Stimulated activated effector memory CD8-positive, alpha-beta T cell treated with anti-CD3 and anti-CD28 coated beads, Interleukin-12 subunit alpha, Interleukin-12 subunit beta, amount 100 ng/mL, for 72 hours (primary cell): ENCODE measurements around the gene MTMR2.
"Not testable (repeated sequence)": the region's sequence is repeated elsewhere in the genome, so short reads cannot be mapped to it uniquely, and the experiment has no call there.

ENCODE experiments used
- ATAC-seq: fragments of 150-1000 bp; cut with Tn5 transposase; 2 replicates; pipeline ENCODE4 v1.10.0; 2021
- DNase-seq, 2 donors: peaks; one replicate each; pipeline ENCODE4 v3.0.0; 2021 to 2022; ENCODE audit warnings: low spot score in 2 of 2
- H3K27ac Mint-ChIP-seq: one replicate; pipeline ENCODE4 v1.8.0; 2022; ENCODE audit warnings: mild to moderate bottlenecking, mixed read lengths
- H3K36me3 Mint-ChIP-seq: one replicate; pipeline ENCODE4 v1.8.0; 2022; ENCODE audit warnings: mild to moderate bottlenecking, mixed read lengths
- H3K4me1 Mint-ChIP-seq: one replicate; pipeline ENCODE4 v1.8.0; 2022; ENCODE audit warnings: mixed read lengths
- H3K4me3 Mint-ChIP-seq: one replicate; pipeline ENCODE4 v1.8.0; 2022; ENCODE audit warnings: mild to moderate bottlenecking, mixed read lengths
- H3K9me3 Mint-ChIP-seq: one replicate; pipeline ENCODE4 v1.8.0; 2022; ENCODE audit warnings: mixed read lengths

MTMR2 gene

GRCh38 chr11:95829580-95830259 is 94.2 kb downstream of the MTMR2 start:
- DNase-seq, result no peak
- H3K4me1 Mint-ChIP-seq, result peaks cover 6% of the 10 kb centered on the region

GRCh38 chr11:95827696-95828095 is 96.2 kb downstream of the MTMR2 start:
- H3K4me1 Mint-ChIP-seq, result peaks cover 6% of the 10 kb centered on the region
- H3K27ac Mint-ChIP-seq, result peak overlapping the region; percentile 7
- DNase-seq (no peak), ATAC-seq (no peak)
- no peaks in the 10 kb centered on the region for H3K9me3 Mint-ChIP-seq
- no peak overlapping the region for H3K4me3 Mint-ChIP-seq
- peaks cover 94% of the 10 kb centered on the region for H3K36me3 Mint-ChIP-seq

More at GRCh38 chr11:95829580-95830259, 94.2 kb downstream of the MTMR2 start:
- Mint-ChIP-seq H3K4me3 (no peak overlapping the region), H3K27ac (peak overlapping the region; percentile 57), H3K9me3 (no peaks in the 10 kb centered on the region), H3K36me3 (peaks cover 94% of the 10 kb centered on the region)
- peak; percentile 98 for ATAC-seq

GRCh38 chr11:95821640-95822039 is 102.3 kb downstream of the MTMR2 start:
- DNase-seq, result no peak
- peaks cover 95% of the 10 kb centered on the region for H3K36me3 Mint-ChIP-seq
- ATAC-seq, result no peak
- no peaks in the 10 kb centered on the region for H3K9me3 Mint-ChIP-seq
- H3K4me3 Mint-ChIP-seq, result no peak overlapping the region
- no peaks in the 10 kb centered on the region for H3K4me1 Mint-ChIP-seq
- H3K27ac Mint-ChIP-seq, result peak overlapping the region; percentile 71

GRCh38 chr11:95816037-95816436 is 107.9 kb downstream of the MTMR2 start:
- ATAC-seq, result no peak
- Mint-ChIP-seq H3K27ac (no peak overlapping the region), H3K36me3 (peaks cover 80% of the 10 kb centered on the region), H3K9me3 (no peaks in the 10 kb centered on the region), H3K4me3 (no peak overlapping the region), H3K4me1 (peaks cover 6% of the 10 kb centered on the region)
- no peak for DNase-seq

- not testable (repeated sequence) for H3K4me1 Mint-ChIP-seq, H3K4me3 Mint-ChIP-seq, H3K9me3 Mint-ChIP-seq, H3K27ac Mint-ChIP-seq, DNase-seq, ATAC-seq
- peaks cover 46% of the 10 kb centered on the region for H3K36me3 Mint-ChIP-seq
Measured at GRCh38 chr11:95811052-95811451, 112.9 kb downstream of the MTMR2 start.

- not testable (repeated sequence) for H3K9me3 Mint-ChIP-seq, H3K27ac Mint-ChIP-seq, ATAC-seq, DNase-seq, H3K4me1 Mint-ChIP-seq, H3K4me3 Mint-ChIP-seq
- H3K36me3 Mint-ChIP-seq, result peaks cover 50% of the 10 kb centered on the region
Measured at GRCh38 chr11:95806464-95806863, 117.4 kb downstream of the MTMR2 start.

GRCh38 chr11:95805869-95806268 is 118.0 kb downstream of the MTMR2 start:
- Mint-ChIP-seq H3K27ac (no peak overlapping the region), H3K9me3 (no peaks in the 10 kb centered on the region), H3K4me3 (no peak overlapping the region), H3K36me3 (peaks cover 56% of the 10 kb centered on the region), H3K4me1 (no peaks in the 10 kb centered on the region)
- ATAC-seq, result no peak
- DNase-seq, result no peak

- no peak for ATAC-seq
- no peak overlapping the region for H3K27ac Mint-ChIP-seq
- H3K36me3 Mint-ChIP-seq, result peaks cover 75% of the 10 kb centered on the region
- no peak for DNase-seq
- H3K4me3 Mint-ChIP-seq, result no peak overlapping the region
- no peaks in the 10 kb centered on the region for H3K9me3 Mint-ChIP-seq
- no peaks in the 10 kb centered on the region for H3K4me1 Mint-ChIP-seq
Measured at GRCh38 chr11:95803973-95804372, 119.9 kb downstream of the MTMR2 start.

GRCh38 chr11:95802806-95803205 is 121.1 kb downstream of the MTMR2 start:
- no peaks in the 10 kb centered on the region for H3K4me1 Mint-ChIP-seq
- ATAC-seq (no peak), DNase-seq (no peak)
- peaks cover 77% of the 10 kb centered on the region for H3K36me3 Mint-ChIP-seq
- H3K9me3 Mint-ChIP-seq, result no peaks in the 10 kb centered on the region
- H3K27ac Mint-ChIP-seq, result no peak overlapping the region
- H3K4me3 Mint-ChIP-seq, result no peak overlapping the region

- Mint-ChIP-seq H3K4me1 (no peaks in the 10 kb centered on the region), H3K4me3 (no peak overlapping the region), H3K27ac (no peak overlapping the region), H3K36me3 (peaks cover 70% of the 10 kb centered on the region), H3K9me3 (no peaks in the 10 kb centered on the region)
- ATAC-seq (no peak), DNase-seq (no peak)
Measured at GRCh38 chr11:95800438-95800837, 123.5 kb downstream of the MTMR2 start.

GRCh38 chr11:95799546-95799945 is 124.4 kb downstream of the MTMR2 start:
- DNase-seq, result no peak
- Mint-ChIP-seq H3K27ac (no peak overlapping the region), H3K4me3 (no peak overlapping the region), H3K9me3 (no peaks in the 10 kb centered on the region), H3K4me1 (peaks cover 4% of the 10 kb centered on the region), H3K36me3 (peaks cover 68% of the 10 kb centered on the region)
- no peak for ATAC-seq

- ATAC-seq (no peak), DNase-seq (no peak)
- H3K36me3 Mint-ChIP-seq, result peaks cover 41% of the 10 kb centered on the region
- H3K9me3 Mint-ChIP-seq, result no peaks in the 10 kb centered on the region
- H3K4me1 Mint-ChIP-seq, result peaks cover 29% of the 10 kb centered on the region
- H3K27ac Mint-ChIP-seq, result no peak overlapping the region
- no peak overlapping the region for H3K4me3 Mint-ChIP-seq
Measured at GRCh38 chr11:95796501-95796900, 127.4 kb downstream of the MTMR2 start.

GRCh38 chr11:95795627-95796295 is 128.1 kb downstream of the MTMR2 start:
- DNase-seq (no peak), ATAC-seq (no peak)
- H3K4me3 Mint-ChIP-seq, result no peak overlapping the region
- no peaks in the 10 kb centered on the region for H3K9me3 Mint-ChIP-seq
- peaks cover 41% of the 10 kb centered on the region for H3K36me3 Mint-ChIP-seq
- H3K4me1 Mint-ChIP-seq, result peaks cover 34% of the 10 kb centered on the region
- no peak overlapping the region for H3K27ac Mint-ChIP-seq

- ATAC-seq (no peak), DNase-seq (no peak)
- H3K4me1 Mint-ChIP-seq, result peaks cover 34% of the 10 kb centered on the region
- H3K9me3 Mint-ChIP-seq, result no peaks in the 10 kb centered on the region
- no peak overlapping the region for H3K4me3 Mint-ChIP-seq
- H3K36me3 Mint-ChIP-seq, result peaks cover 39% of the 10 kb centered on the region
- H3K27ac Mint-ChIP-seq, result no peak overlapping the region
Measured at GRCh38 chr11:95794086-95794485, 129.8 kb downstream of the MTMR2 start.

GRCh38 chr11:95793116-95793515 is 130.8 kb downstream of the MTMR2 start:
- no peak for DNase-seq
- H3K4me1 Mint-ChIP-seq, result peaks cover 38% of the 10 kb centered on the region
- no peak for ATAC-seq
- H3K4me3 Mint-ChIP-seq, result no peak overlapping the region
- no peak overlapping the region for H3K27ac Mint-ChIP-seq
- H3K36me3 Mint-ChIP-seq, result peaks cover 45% of the 10 kb centered on the region
- H3K9me3 Mint-ChIP-seq, result no peaks in the 10 kb centered on the region

GRCh38 chr11:95792700-95793099 is 131.2 kb downstream of the MTMR2 start:
- no peak for DNase-seq
- no peaks in the 10 kb centered on the region for H3K9me3 Mint-ChIP-seq
- H3K4me3 Mint-ChIP-seq, result no peak overlapping the region
- H3K4me1 Mint-ChIP-seq, result peaks cover 42% of the 10 kb centered on the region
- no peak for ATAC-seq
- peaks cover 50% of the 10 kb centered on the region for H3K36me3 Mint-ChIP-seq
- no peak overlapping the region for H3K27ac Mint-ChIP-seq
